ENCODE data around the gene KRTAP5-5. TPM values are rescaled to one million over a fixed set of nuclear protein-coding genes. Genes with fewer than 3 reads are reported as not detected.
A peak's percentile ranks its signal among the peaks of the same experiment; 100 is the strongest.

Gene KRTAP5-5
- total RNA-seq, 1 experiment from 2014 or later: not detected

DNA sequence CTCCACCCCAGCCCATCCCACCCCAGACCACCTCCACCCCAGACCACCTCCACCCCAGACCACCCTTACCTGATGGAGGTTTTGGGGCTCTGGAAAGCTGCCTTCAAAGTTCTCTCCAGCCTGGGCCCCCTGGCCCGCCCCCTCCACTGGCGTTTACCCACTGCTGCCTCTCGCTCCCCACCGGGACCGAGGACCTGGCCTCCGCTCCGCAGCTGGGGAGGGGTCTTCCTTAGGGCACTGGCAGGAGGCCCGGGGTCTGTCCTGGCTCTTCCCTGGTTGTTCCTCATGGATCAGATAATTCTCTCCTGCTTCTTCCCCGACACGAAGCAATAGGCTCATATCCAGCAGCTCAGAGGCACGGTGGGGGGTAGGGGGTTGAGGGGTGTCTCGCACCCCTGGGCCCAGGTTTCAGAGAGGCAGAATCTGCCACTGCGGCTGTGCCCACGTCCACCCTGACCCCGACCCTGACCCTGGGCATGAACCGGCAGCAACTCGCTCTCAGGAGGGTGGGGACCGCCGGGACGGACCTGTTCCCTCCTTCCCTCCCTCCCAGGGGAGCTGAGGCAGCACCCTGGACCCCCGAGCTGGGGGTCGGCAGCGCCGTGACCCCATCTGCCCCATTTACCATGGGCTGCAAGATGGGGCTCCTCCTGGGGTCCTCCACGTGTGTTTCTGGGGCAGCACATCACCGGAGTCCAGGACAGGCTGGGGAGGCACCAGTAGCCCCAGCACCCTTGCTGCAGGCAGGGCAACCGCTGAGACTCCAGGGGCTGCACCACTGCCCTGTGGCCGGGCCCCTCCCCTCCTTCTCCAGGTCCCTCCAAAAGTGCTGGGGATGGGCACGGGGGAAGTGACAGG lies 12.9 kb downstream of the KRTAP5-5 start:
- H2BK12ac ChIP-seq (ENCODE audit: insufficient read length, low read depth, low read length): no peak overlapping the region
- H3K9me3 ChIP-seq (ENCODE audit: control insufficient read depth, low read depth, low read length): no peaks in the 10 kb centered on the region
- H3K23ac ChIP-seq (ENCODE audit: insufficient read length, low read depth, low read length): no peak overlapping the region
- no peak overlapping the region for H2AK5ac ChIP-seq (ENCODE audit: insufficient read length, low read length)
- H4K8ac ChIP-seq (replicated peaks; ENCODE audit: insufficient read length, low read depth, low read length): no peak overlapping the region
- peak overlapping the region; percentile 31 for H2BK120ac ChIP-seq (ENCODE audit: low read depth, low read length, poor library complexity, severe bottlenecking)
- H3K27me3 ChIP-seq (ENCODE audit: insufficient read depth, low read length): no peaks in the 10 kb centered on the region
- Mint-ChIP-seq H3K27ac (no peak overlapping the region), H3K9me3 (peaks cover 0 to 2% of the 10 kb centered on the region in 2 experiments; a peak in 1 of 5 replicates), H3K4me3 (no peak overlapping the region), H3K4me1 (peaks cover 3 to 5% of the 10 kb centered on the region in 2 experiments; a peak in 2 of 4 replicates), H3K36me3 (ENCODE audit: insufficient read depth in 1 of 3, low read depth in 3 of 3) (no peaks in the 10 kb centered on the region), H3K27me3 (ENCODE audit: low read depth) (peaks cover 34% of the 10 kb centered on the region)
- no peak overlapping the region for H2BK20ac ChIP-seq (ENCODE audit: low read depth, low read length, poor library complexity, severe bottlenecking)
- no peak overlapping the region; the same call in 1 of the 2 replicates for H3K14ac ChIP-seq (ENCODE audit: insufficient read depth, low read length)
- H3K27ac ChIP-seq (ENCODE audit: insufficient read length, low read depth, low read length): no peak overlapping the region
- H2BK15ac ChIP-seq (ENCODE audit: low read depth, low read length): no peak overlapping the region
- H4K5ac ChIP-seq (ENCODE audit: insufficient read length, low read depth, low read length): no peak overlapping the region
- no peaks in the 10 kb centered on the region for H3K4me1 ChIP-seq (ENCODE audit: insufficient read depth, low read length)
- no peaks in the 10 kb centered on the region for H3K79me1 ChIP-seq (ENCODE audit: insufficient read depth, low read depth, low read length, poor library complexity, severe bottlenecking)
- H2AFZ ChIP-seq (ENCODE audit: low read length): no peak overlapping the region
- no peak overlapping the region for H2BK5ac ChIP-seq (ENCODE audit: insufficient read length, low read length)
- H3K4ac ChIP-seq (ENCODE audit: low read depth, low read length): no peak overlapping the region
- H3K56ac ChIP-seq (ENCODE audit: insufficient read length, low read depth, low read length): no peak overlapping the region
- H3K18ac ChIP-seq (ENCODE audit: insufficient read length, low read depth, low read length): no peak overlapping the region
- H3K4me2 ChIP-seq (ENCODE audit: insufficient read depth, insufficient read length, low read length): no peak overlapping the region
- H3K23me2 ChIP-seq (ENCODE audit: insufficient read length, low read depth, low read length, poor library complexity, severe bottlenecking): no peaks in the 10 kb centered on the region
- H3K79me2 ChIP-seq (ENCODE audit: insufficient read depth, low read length): no peaks in the 10 kb centered on the region
- WGBS (ENCODE audit: extremely low coverage, insufficient read length, low lambda C conversion rate): no CpG with 5 or more reads among the region's 29 CpGs
- no peak overlapping the region for H4K91ac ChIP-seq (ENCODE audit: insufficient read length, low read depth, low read length)
- no peak for DNase-seq
- H3T11ph ChIP-seq (ENCODE audit: low read length): no peak overlapping the region
- TF ChIP-seq, protein P1, sequence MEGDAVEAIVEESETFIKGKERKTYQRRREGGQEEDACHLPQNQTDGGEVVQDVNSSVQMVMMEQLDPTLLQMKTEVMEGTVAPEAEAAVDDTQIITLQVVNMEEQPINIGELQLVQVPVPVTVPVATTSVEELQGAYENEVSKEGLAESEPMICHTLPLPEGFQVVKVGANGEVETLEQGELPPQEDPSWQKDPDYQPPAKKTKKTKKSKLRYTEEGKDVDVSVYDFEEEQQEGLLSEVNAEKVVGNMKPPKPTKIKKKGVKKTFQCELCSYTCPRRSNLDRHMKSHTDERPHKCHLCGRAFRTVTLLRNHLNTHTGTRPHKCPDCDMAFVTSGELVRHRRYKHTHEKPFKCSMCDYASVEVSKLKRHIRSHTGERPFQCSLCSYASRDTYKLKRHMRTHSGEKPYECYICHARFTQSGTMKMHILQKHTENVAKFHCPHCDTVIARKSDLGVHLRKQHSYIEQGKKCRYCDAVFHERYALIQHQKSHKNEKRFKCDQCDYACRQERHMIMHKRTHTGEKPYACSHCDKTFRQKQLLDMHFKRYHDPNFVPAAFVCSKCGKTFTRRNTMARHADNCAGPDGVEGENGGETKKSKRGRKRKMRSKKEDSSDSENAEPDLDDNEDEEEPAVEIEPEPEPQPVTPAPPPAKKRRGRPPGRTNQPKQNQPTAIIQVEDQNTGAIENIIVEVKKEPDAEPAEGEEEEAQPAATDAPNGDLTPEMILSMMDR (conservative IDR thresholded peaks at IDR 0.05): no peak
- no peaks in the 10 kb centered on the region for H4K20me1 ChIP-seq (ENCODE audit: control insufficient read depth, insufficient read depth, insufficient read length)
- no peak overlapping the region for H3K9ac ChIP-seq (ENCODE audit: extremely low read depth, insufficient read length, low read length)
